NOMO-1 treated with dmso at 0.1 percent for 144 hours (cell line): ENCODE data around the gene CSTF2T.

Source experiments
- DNase-seq: peaks from one replicate; lab custom pipeline; 2025; ENCODE audit not compliant: unreplicated experiment; lab: John Stamatoyannopoulos, UW

CSTF2T gene

DNA sequence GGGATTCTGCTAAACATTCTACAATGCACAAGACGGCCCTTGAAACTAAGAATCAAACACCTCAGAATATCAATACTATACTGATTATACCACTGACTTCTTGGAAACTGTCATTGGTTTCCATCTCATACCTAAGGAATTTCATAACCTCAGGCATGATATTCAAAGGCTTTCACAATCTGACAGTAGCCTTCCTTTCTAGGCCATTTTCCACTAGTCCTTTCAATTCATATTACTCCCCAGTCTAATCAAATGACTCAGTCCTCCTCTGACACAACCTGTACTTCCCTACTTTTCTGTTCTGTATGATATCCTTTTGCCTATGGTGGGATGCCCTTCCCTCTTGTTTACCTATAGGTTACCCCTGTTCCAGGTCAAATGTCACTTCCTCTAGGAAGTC, 48.3 kb downstream of the CSTF2T start:
- no peak for DNase-seq

DNA sequence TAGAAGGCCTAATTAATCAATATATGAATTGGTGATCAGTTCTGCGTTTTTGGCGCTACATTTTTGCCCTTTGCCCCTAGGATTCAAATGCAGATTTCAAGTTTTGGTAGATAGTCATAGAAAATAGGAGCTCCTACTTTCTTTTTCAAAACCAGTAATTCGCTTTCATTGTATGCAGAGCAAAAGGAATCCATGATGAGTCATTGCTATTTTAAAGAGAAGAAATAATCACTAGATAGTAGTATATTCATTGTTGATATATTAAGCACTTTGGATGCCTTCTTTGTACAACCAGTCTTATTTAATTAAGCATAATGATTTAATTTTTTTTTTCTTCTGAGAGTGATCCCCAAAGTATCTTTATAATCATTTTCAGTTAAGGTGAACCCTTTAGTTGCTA, 50.3 kb downstream of the CSTF2T start:
- no peak for DNase-seq
